ENCODE results near the gene NF1.
A peak's percentile ranks its signal among the peaks of the same experiment; 100 is the strongest.

NF1 gene

GRCh38 chr17:31389657-31390381 lies 295.0 kb downstream of the NF1 start:
- no peak for DNase-seq

DNA sequence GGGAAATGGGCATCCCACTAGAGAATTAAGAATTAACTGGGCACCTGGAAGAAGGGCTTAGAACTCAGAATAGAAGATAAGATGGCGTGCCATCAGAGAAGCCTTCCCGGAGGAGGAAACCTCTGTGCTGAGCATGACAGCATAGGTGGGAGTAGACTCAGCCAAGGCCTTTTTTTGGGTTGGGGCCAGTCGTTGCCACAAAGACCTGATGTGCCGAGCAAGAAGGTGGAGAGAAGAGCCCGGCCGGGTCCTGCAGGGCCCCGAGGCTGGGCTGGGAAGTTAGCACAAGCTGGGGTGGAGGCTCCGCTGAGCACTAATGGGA lies 295.6 kb downstream of the NF1 start:
- no peak for DNase-seq

GRCh38 chr17:31390748-31391495 lies 296.1 kb downstream of the NF1 start:
- DNase-seq, result peak; percentile 11

DNA sequence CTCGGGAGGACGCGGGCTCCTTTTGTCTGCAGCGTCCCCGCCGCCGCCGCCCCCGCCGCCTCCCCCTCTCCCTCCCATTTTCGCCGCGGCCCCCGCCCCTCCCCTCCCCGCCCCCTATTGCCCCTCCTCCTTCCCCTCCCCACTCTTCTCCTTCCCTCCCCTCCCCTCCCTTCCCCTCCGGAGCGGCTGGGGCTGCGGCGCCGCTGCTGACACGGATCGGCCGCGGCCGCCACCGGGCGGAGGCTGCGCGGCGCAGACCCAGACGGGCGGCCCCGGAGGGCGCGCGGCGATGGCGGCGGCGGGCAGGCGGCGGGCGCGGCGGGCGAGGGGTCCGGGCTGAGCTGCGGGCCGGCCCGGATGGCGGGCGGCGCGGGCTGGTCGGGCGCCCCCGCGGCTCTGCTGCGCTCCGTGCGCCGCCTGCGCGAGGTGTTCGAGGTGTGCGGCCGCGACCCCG lies 296.7 kb downstream of the NF1 start, which contains the start of gene RAB11FIP4:
RAB11FIP4 (plus strand) TSS at position 180 of the 454 bp plus-strand sequence; CDS start at position 358, 178 bp downstream.
- DNase-seq, result peak; percentile 41

- DNase-seq, result no peak
These were observed 297.5 kb downstream of the NF1 start for GRCh38 chr17:31392002-31392855.

DNA sequence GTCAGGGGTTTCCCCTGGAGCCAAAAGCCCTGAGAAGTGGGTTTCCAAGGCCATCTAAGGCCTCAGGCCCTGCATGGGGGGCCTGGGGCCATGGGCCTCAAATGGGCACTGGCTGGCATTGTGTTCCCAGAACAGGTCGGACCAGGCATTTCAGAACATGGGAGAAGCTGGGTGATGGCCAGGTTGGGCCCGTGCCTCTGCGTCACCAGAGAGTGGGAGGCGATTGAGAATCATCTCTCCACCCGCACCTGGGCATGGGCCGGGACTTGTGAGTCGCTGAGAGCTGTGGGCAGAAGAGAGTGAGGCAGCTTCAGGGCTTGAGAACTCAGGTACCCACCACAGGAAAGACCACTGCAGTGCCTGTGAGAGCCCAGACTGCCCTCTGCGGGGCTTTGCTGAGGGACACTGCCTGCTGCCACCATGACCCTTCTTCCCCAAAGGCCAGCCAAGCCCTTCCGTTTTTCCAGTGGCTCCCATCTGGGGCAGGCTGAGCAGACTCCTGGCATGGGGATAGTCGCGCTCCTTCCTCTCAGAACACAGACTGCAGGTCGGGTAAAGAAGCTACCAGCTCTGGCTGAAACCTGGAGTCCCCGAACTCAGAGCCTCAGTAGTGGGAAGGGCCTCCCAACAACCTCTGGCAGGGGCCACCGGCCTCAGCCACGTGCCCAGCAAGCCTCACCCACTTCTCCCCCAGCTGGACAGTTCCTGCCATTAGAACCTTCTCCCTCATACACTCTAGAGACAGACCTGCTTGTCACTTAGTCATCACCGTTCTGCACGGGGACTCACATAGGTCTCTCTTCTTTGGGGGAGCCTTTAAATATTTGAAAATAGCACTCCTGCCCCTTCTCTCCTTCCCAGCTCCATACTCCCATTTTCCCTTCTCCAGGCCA lies 298.3 kb downstream of the NF1 start:
- no peak for DNase-seq

DNA sequence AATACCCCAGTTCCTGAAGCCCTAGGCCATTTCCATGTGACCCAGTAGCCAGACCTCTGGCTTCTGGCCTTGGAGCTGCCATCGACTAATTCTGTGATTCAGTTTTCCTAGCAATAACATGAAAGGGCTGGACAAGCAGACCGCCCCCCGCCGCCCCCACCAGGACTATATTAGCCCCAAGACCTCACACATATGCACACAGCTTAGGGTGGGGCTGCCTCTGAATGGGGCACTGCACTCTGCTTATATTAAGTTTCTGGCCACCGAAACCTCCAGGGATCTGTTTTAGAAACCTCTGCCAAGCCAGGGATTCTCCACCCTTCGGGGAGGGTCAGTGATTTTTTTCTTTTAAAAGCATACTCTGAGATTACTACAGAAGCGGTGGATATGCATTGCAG lies 299.0 kb downstream of the NF1 start:
- DNase-seq, result no peak

- DNase-seq, result peak; percentile 78
These were observed 299.8 kb downstream of the NF1 start for GRCh38 chr17:31394544-31394943.

DNA sequence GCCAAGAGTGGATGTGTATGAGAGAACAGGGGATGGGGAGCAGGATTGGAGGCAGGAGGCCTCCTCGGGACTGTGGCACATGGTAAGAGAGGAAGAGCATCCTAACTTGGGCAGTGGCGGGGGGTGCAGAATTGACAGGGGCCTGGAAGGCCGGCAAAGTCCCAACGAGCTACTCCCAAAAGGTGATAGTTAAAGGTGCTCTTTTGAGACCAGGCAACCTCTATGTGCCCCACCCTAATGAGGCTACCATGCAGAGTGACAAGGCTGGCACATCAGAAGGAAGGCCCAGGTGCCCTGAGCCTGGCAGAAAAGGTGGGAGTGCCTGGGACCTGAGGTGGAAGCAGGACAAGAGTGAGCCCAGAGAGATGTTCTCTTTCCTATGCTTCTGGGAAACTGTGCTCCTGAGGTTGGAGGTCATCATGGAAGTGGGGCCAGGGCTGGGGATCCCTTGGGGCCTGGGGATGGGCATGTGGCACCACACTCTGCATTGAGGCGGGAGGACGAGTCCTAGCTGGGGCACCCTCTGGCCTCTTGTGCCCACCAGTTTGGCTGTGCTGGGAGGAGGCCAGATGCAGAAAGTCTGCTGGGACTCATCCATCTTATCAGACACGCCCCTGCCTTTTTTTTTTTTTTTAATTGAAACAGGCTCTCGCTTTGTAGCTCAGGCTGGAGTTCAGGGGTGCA lies 302.6 kb downstream of the NF1 start:
- DNase-seq, result no peak

GRCh38 chr17:31398381-31399311 lies 303.9 kb downstream of the NF1 start:
- DNase-seq, result no peak

- no peak for DNase-seq
These were observed 305.7 kb downstream of the NF1 start for GRCh38 chr17:31400481-31400950.

GRCh38 chr17:31401456-31402254 lies 306.9 kb downstream of the NF1 start:
- DNase-seq, result no peak

GRCh38 chr17:31404028-31404949 lies 309.5 kb downstream of the NF1 start:
- DNase-seq, result no peak

- DNase-seq, result no peak
These were observed 311.2 kb downstream of the NF1 start for GRCh38 chr17:31405890-31406371.

GRCh38 chr17:31408586-31408985 lies 313.8 kb downstream of the NF1 start:
- DNase-seq, result no peak

GRCh38 chr17:31411707-31412285 lies 317.0 kb downstream of the NF1 start:
- DNase-seq, result no peak

- no peak for DNase-seq
These were observed 317.7 kb downstream of the NF1 start for GRCh38 chr17:31412511-31412910.
